ENCODE results near the gene ALX4.

The ALX4 gene

GRCh38 chr11:44263738-44264437, 46.1 kb downstream of the ALX4 start:
- Histone ChIP-seq H3K36me3 (ENCODE audit: insufficient read depth) (no peaks in the 10 kb centered on the region), H3K79me2 (ENCODE audit: insufficient read depth, low read depth) (no peaks in the 10 kb centered on the region), H3K27ac (no peak overlapping the region), H3K4me1 (ENCODE audit: low read depth, poor library complexity, severe bottlenecking) (peaks cover 33% of the 10 kb centered on the region), H3K4me3 (IDR thresholded peaks at IDR 0.05; ENCODE audit: insufficient read depth, low read depth, low read length) (no peak overlapping the region), H3K9ac (no peak overlapping the region), H3K27me3 (ENCODE audit: insufficient read depth, low read depth) (no peaks in the 10 kb centered on the region), H4K20me1 (ENCODE audit: insufficient read depth) (no peaks in the 10 kb centered on the region), H3K4me2 (no peak overlapping the region), H2AFZ (ENCODE audit: low read depth) (no peak overlapping the region)
- no peak for TF ChIP-seq CTCF (conservative IDR thresholded peaks at IDR 0.05; ENCODE audit: low read depth, low read length)

- H3K4me2 ChIP-seq: peak overlapping the region; percentile 93; the same call in 1 of the 2 replicates
- H3K36me3 ChIP-seq (ENCODE audit: insufficient read depth): no peaks in the 10 kb centered on the region
- H4K20me1 ChIP-seq (ENCODE audit: insufficient read depth): no peaks in the 10 kb centered on the region
- no peak for TF ChIP-seq CTCF (conservative IDR thresholded peaks at IDR 0.05; ENCODE audit: low read depth, low read length)
- peaks cover 52% of the 10 kb centered on the region for H3K4me1 ChIP-seq (ENCODE audit: low read depth, poor library complexity, severe bottlenecking)
- H3K27me3 ChIP-seq (ENCODE audit: insufficient read depth, low read depth): no peaks in the 10 kb centered on the region
- H3K27ac ChIP-seq: no peak overlapping the region
- H3K4me3 ChIP-seq (IDR thresholded peaks at IDR 0.05; ENCODE audit: insufficient read depth, low read depth, low read length): no peak overlapping the region
- H3K9ac ChIP-seq: no peak overlapping the region
- H3K79me2 ChIP-seq (ENCODE audit: insufficient read depth, low read depth): no peaks in the 10 kb centered on the region
- H2AFZ ChIP-seq (ENCODE audit: low read depth): no peak overlapping the region
Measured at GRCh38 chr11:44261800-44262591, 47.9 kb downstream of the ALX4 start.

GRCh38 chr11:44260081-44260480, 49.9 kb downstream of the ALX4 start:
- Histone ChIP-seq H3K9ac (peak overlapping the region; percentile 27; the same call in 1 of the 2 replicates), H3K4me3 (IDR thresholded peaks at IDR 0.05; ENCODE audit: insufficient read depth, low read depth, low read length) (no peak overlapping the region), H3K4me2 (peak overlapping the region; percentile 93), H3K27ac (peak overlapping the region; percentile 58), H3K27me3 (ENCODE audit: insufficient read depth, low read depth) (no peaks in the 10 kb centered on the region), H3K36me3 (ENCODE audit: insufficient read depth) (no peaks in the 10 kb centered on the region), H3K79me2 (ENCODE audit: insufficient read depth, low read depth) (no peaks in the 10 kb centered on the region), H2AFZ (ENCODE audit: low read depth) (peak overlapping the region; percentile 74; the same call in 1 of the 2 replicates), H3K4me1 (ENCODE audit: low read depth, poor library complexity, severe bottlenecking) (peaks cover 70% of the 10 kb centered on the region), H4K20me1 (ENCODE audit: insufficient read depth) (no peaks in the 10 kb centered on the region)
- TF ChIP-seq CTCF (conservative IDR thresholded peaks at IDR 0.05; ENCODE audit: low read depth, low read length): no peak

- Histone ChIP-seq H3K36me3 (ENCODE audit: insufficient read depth) (no peaks in the 10 kb centered on the region), H3K79me2 (ENCODE audit: insufficient read depth, low read depth) (no peaks in the 10 kb centered on the region), H3K4me2 (peak overlapping the region; percentile 93), H3K27me3 (ENCODE audit: insufficient read depth, low read depth) (no peaks in the 10 kb centered on the region), H3K4me3 (IDR thresholded peaks at IDR 0.05; ENCODE audit: insufficient read depth, low read depth, low read length) (no peak overlapping the region), H3K4me1 (ENCODE audit: low read depth, poor library complexity, severe bottlenecking) (peaks cover 74% of the 10 kb centered on the region), H2AFZ (ENCODE audit: low read depth) (no peak overlapping the region), H3K27ac (no peak overlapping the region; the same call in 1 of the 2 replicates), H3K9ac (no peak overlapping the region), H4K20me1 (ENCODE audit: insufficient read depth) (no peaks in the 10 kb centered on the region)
- TF ChIP-seq CTCF (conservative IDR thresholded peaks at IDR 0.05; ENCODE audit: low read depth, low read length): no peak
Measured at GRCh38 chr11:44258839-44259420, 51.0 kb downstream of the ALX4 start.
